ENCODE results near the gene CEP41.

DNA sequence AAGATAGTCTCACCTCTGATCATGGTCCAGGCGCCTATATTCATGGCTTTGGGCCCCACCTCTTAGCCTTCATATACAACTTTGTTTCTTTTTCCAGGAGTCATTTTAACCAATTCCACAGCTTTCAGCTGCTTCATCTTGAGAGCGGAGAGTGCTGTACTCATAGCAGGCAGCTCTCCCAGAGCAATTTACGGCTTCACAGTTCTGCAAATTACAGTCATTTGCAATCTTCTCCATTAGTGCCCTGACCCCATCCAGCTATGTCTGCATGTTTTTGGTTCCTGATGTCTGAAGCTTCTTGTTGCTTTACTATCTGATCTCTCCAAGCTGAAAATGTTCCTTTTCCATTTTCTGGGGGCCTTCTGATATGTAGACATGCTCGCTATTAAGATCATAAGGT lies 33.1 kb upstream of the CEP41 start:
- TF ChIP-seq, protein P1, sequence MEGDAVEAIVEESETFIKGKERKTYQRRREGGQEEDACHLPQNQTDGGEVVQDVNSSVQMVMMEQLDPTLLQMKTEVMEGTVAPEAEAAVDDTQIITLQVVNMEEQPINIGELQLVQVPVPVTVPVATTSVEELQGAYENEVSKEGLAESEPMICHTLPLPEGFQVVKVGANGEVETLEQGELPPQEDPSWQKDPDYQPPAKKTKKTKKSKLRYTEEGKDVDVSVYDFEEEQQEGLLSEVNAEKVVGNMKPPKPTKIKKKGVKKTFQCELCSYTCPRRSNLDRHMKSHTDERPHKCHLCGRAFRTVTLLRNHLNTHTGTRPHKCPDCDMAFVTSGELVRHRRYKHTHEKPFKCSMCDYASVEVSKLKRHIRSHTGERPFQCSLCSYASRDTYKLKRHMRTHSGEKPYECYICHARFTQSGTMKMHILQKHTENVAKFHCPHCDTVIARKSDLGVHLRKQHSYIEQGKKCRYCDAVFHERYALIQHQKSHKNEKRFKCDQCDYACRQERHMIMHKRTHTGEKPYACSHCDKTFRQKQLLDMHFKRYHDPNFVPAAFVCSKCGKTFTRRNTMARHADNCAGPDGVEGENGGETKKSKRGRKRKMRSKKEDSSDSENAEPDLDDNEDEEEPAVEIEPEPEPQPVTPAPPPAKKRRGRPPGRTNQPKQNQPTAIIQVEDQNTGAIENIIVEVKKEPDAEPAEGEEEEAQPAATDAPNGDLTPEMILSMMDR (conservative IDR thresholded peaks at IDR 0.05): no peak
- no peak for TF ChIP-seq ZFX (IDR thresholded peaks at IDR 0.05)
